GM19468 (cell line): ENCODE data around the gene SLC17A8.

Experiments used
- ATAC-seq: cut with Tn5 transposase; IDR thresholded peaks from one replicate; pipeline ENCODE4 v1.9.1; 2021; ENCODE audit warnings: mild to moderate bottlenecking, moderate library complexity, moderate number of reproducible peaks; ENCODE audit not compliant: unreplicated experiment; ENCODE audit errors: extremely low read depth

SLC17A8 gene

GRCh38 chr12:100365411-100365810 lies 8.5 kb downstream of the SLC17A8 start:
- no peak for ATAC-seq

- ATAC-seq: no peak
Measured at GRCh38 chr12:100368066-100368465, 11.2 kb downstream of the SLC17A8 start.

- no peak for ATAC-seq
Measured at GRCh38 chr12:100371146-100371545, 14.3 kb downstream of the SLC17A8 start.

- no peak for ATAC-seq
Measured at GRCh38 chr12:100372853-100373640, 16.2 kb downstream of the SLC17A8 start.

- no peak for ATAC-seq
Measured at GRCh38 chr12:100375038-100375735, 18.3 kb downstream of the SLC17A8 start.

GRCh38 chr12:100376161-100376560 lies 19.3 kb downstream of the SLC17A8 start:
- no peak for ATAC-seq

- no peak for ATAC-seq
Measured at GRCh38 chr12:100381379-100381778, 24.5 kb downstream of the SLC17A8 start.

- ATAC-seq: no peak
Measured at GRCh38 chr12:100382338-100382737, 25.5 kb downstream of the SLC17A8 start.

GRCh38 chr12:100383586-100384558 lies 27.0 kb downstream of the SLC17A8 start:
- no peak for ATAC-seq

- no peak for ATAC-seq
Measured at GRCh38 chr12:100384559-100384935, 27.7 kb downstream of the SLC17A8 start.

GRCh38 chr12:100388382-100388781 lies 31.5 kb downstream of the SLC17A8 start:
- no peak for ATAC-seq

GRCh38 chr12:100391856-100392255 lies 35.0 kb downstream of the SLC17A8 start:
- no peak for ATAC-seq

- ATAC-seq: no peak
Measured at GRCh38 chr12:100393200-100393599, 36.3 kb downstream of the SLC17A8 start.

- ATAC-seq: no peak
Measured at GRCh38 chr12:100395811-100396210, 38.9 kb downstream of the SLC17A8 start.

- ATAC-seq: no peak
Measured at GRCh38 chr12:100398307-100398706, 41.4 kb downstream of the SLC17A8 start.

GRCh38 chr12:100399095-100399494 lies 42.2 kb downstream of the SLC17A8 start:
- no peak for ATAC-seq

- no peak for ATAC-seq
Measured at GRCh38 chr12:100401660-100402059, 44.8 kb downstream of the SLC17A8 start.

- ATAC-seq: no peak
Measured at GRCh38 chr12:100402763-100403162, 45.9 kb downstream of the SLC17A8 start.

GRCh38 chr12:100403446-100403845 lies 46.6 kb downstream of the SLC17A8 start:
- ATAC-seq: no peak

GRCh38 chr12:100404769-100405407 lies 48.0 kb downstream of the SLC17A8 start:
- no peak for ATAC-seq
